ENCODE results near the gene DNAJB11. TPM values are rescaled to one million over a fixed set of nuclear protein-coding genes. Genes with fewer than 3 reads are reported as not detected.
A peak's percentile ranks its signal among the peaks of the same experiment; 100 is the strongest.

The DNAJB11 gene
- 83.2 and 93.5 TPM in 2 replicates for total RNA-seq

GRCh38 chr3:186570096-186570940 is at the start of gene DNAJB11:
Gene DNAJB11 (plus strand): TSS chr3:186570720. CDS start chr3:186570898, 178 bp downstream.
- DNase-seq (ENCODE audit: low read depth), result peak; percentile 99
- H3K27me3 ChIP-seq (ENCODE audit: control insufficient read depth, insufficient read depth, low read length), result no peaks in the 10 kb centered on the region
- no peak for TF ChIP-seq CTCF (IDR thresholded peaks at IDR 0.05; ENCODE audit: insufficient read depth, low read length, poor library complexity, severe bottlenecking)
- no peaks in the 10 kb centered on the region for H3K36me3 ChIP-seq (ENCODE audit: control insufficient read depth, insufficient read depth, low read length)
- peak within 1 kb of the TSS; percentile 97 for H3K4me3 ChIP-seq (ENCODE audit: low read depth, low read length)

GRCh38 chr3:186520957-186521842 is 49.3 kb upstream of the DNAJB11 start:
- DNase-seq (ENCODE audit: low read depth), result no peak
- Histone ChIP-seq H3K4me3 (ENCODE audit: low read depth, low read length) (no peak overlapping the region), H3K27me3 (ENCODE audit: control insufficient read depth, insufficient read depth, low read length) (peaks cover 5% of the 10 kb centered on the region), H3K36me3 (ENCODE audit: control insufficient read depth, insufficient read depth, low read length) (no peaks in the 10 kb centered on the region)
- TF ChIP-seq CTCF (IDR thresholded peaks at IDR 0.05; ENCODE audit: insufficient read depth, low read length, poor library complexity, severe bottlenecking), result no peak

- no peaks in the 10 kb centered on the region for H3K36me3 ChIP-seq (ENCODE audit: control insufficient read depth, insufficient read depth, low read length)
- peaks cover 2% of the 10 kb centered on the region for H3K27me3 ChIP-seq (ENCODE audit: control insufficient read depth, insufficient read depth, low read length)
- DNase-seq (ENCODE audit: low read depth), result no peak
- no peak overlapping the region for H3K4me3 ChIP-seq (ENCODE audit: low read depth, low read length)
- no peak for TF ChIP-seq CTCF (IDR thresholded peaks at IDR 0.05; ENCODE audit: insufficient read depth, low read length, poor library complexity, severe bottlenecking)
These were observed 47.5 kb upstream of the DNAJB11 start for GRCh38 chr3:186523022-186523421.

GRCh38 chr3:186523434-186523833 is 47.1 kb upstream of the DNAJB11 start:
- no peak for DNase-seq (ENCODE audit: low read depth)
- no peak overlapping the region for H3K4me3 ChIP-seq (ENCODE audit: low read depth, low read length)
- H3K36me3 ChIP-seq (ENCODE audit: control insufficient read depth, insufficient read depth, low read length), result no peaks in the 10 kb centered on the region
- no peak for TF ChIP-seq CTCF (IDR thresholded peaks at IDR 0.05; ENCODE audit: insufficient read depth, low read length, poor library complexity, severe bottlenecking)
- H3K27me3 ChIP-seq (ENCODE audit: control insufficient read depth, insufficient read depth, low read length), result peaks cover 2% of the 10 kb centered on the region

- no peak for TF ChIP-seq CTCF (IDR thresholded peaks at IDR 0.05; ENCODE audit: insufficient read depth, low read length, poor library complexity, severe bottlenecking)
These were observed 45.9 kb upstream of the DNAJB11 start for GRCh38 chr3:186524616-186525015.

More at GRCh38 chr3:186524616-186525015, 45.9 kb upstream of the DNAJB11 start:
- DNase-seq (ENCODE audit: low read depth), result no peak
- H3K4me3 ChIP-seq (ENCODE audit: low read depth, low read length), result no peak overlapping the region
- H3K36me3 ChIP-seq (ENCODE audit: control insufficient read depth, insufficient read depth, low read length), result no peaks in the 10 kb centered on the region
- no peaks in the 10 kb centered on the region for H3K27me3 ChIP-seq (ENCODE audit: control insufficient read depth, insufficient read depth, low read length)

Measured in kidney epithelial cell (primary cell).